Panc1 (cell line): ENCODE measurements around the gene DMBT1. TPM values are rescaled to one million over a fixed set of nuclear protein-coding genes. Genes with fewer than 3 reads are reported as not detected.
A peak's percentile ranks its signal among the peaks of the same experiment; 100 is the strongest.

ENCODE experiments used
- ATAC-seq: fragments of 200-7000 bp; cut with Tn5 transposase; 2 replicates; pipeline ENCODE4 v1.9.1; 2020; ENCODE audit warnings: mild to moderate bottlenecking, moderate library complexity
- Bru-seq: library from RNA; stranded (reverse); fragments of 400-500 nt; gene quantifications from one replicate; lab custom pipeline; 2021; lab: Mats Ljungman, UMichigan
- BruChase-seq, 2 experiments: library from RNA; stranded (reverse); fragments of 400-500 nt; gene quantifications; one replicate each; lab custom pipeline; 2021; lab: Mats Ljungman, UMichigan
- BruUV-seq: library from RNA; stranded (reverse); fragments of 400-500 nt; replicated peaks from 2 replicates; lab custom pipeline; 2021; lab: Mats Ljungman, UMichigan
- CTCF ChIA-PET: fragments of 300-600 bp; sonication (Branson Sonifier 250); formaldehyde crosslinking; loops from one replicate; lab custom pipeline; 2022; ENCODE audit warnings: antibody characterized with exemption; lab: Charles Lee
- POLR2A ChIA-PET: fragments of 300-600 bp; sonication (Branson Sonifier 250); formaldehyde crosslinking; loops from one replicate; lab custom pipeline; 2022; ENCODE audit warnings: antibody characterized with exemption; lab: Charles Lee
- DNase-seq: peaks from one replicate; pipeline ENCODE4 v3.0.0-alpha.2; 2010; ENCODE audit warnings: low read depth, low spot score
- H3K27ac ChIP-seq: 2 replicates; pipeline ENCODE4 v1.5.1; 2011; ENCODE audit warnings: mild to moderate bottlenecking, low read length, inconsistent platforms
- H3K27me3 ChIP-seq: fragments of 200-500 bp; sonication (Bioruptor generic); 2 replicates; pipeline ENCODE4 v1.6.0; 2014; ENCODE audit warnings: low read length, inconsistent platforms; ENCODE audit not compliant: control insufficient read depth, insufficient read depth
- H3K36me3 ChIP-seq: fragments of 200-500 bp; sonication (Bioruptor generic); 2 replicates; pipeline ENCODE4 v1.5.1; 2014; ENCODE audit warnings: inconsistent platforms, mild to moderate bottlenecking, low read length, moderate library complexity; ENCODE audit not compliant: control insufficient read depth, insufficient read depth
- H3K4me1 ChIP-seq: 2 replicates; pipeline ENCODE4 v1.5.1; 2011; ENCODE audit warnings: inconsistent platforms, mild to moderate bottlenecking, low read length, moderate library complexity; ENCODE audit not compliant: control insufficient read depth, insufficient read depth
- H3K4me3 ChIP-seq, 2 experiments: 2 replicates each; pipeline ENCODE4 v1.5.1; 2011 to 2012; ENCODE audit warnings: low read depth in 2 of 2, low read length in 2 of 2, mild to moderate bottlenecking in 2 of 2, inconsistent platforms in 1 of 2, moderate library complexity in 1 of 2
- H3K9me3 ChIP-seq: fragments of 200-500 bp; sonication (Bioruptor generic); 2 replicates; pipeline ENCODE4 v1.5.1; 2014; ENCODE audit warnings: low read depth, mild to moderate bottlenecking, inconsistent platforms, low read length, moderate library complexity; ENCODE audit not compliant: control insufficient read depth, insufficient read depth
- CTCF ChIP-seq: fragments of 450-650 bp; IDR thresholded peaks from 2 replicates; pipeline ENCODE4 v1.5.1; 2017; ENCODE audit warnings: mild to moderate bottlenecking
- POLR2AphosphoS5 ChIP-seq: IDR thresholded peaks from 2 replicates; pipeline ENCODE4 v1.6.1; 2012; ENCODE audit warnings: mild to moderate bottlenecking, low read depth, low read length, moderate library complexity
- SIN3A ChIP-seq: IDR thresholded peaks from 2 replicates; pipeline ENCODE4 v1.6.1; 2012; ENCODE audit warnings: low read depth, mild to moderate bottlenecking, low read length, moderate library complexity, borderline replicate concordance; ENCODE audit not compliant: insufficient read depth
- TCF7L2 ChIP-seq: IDR thresholded peaks from 2 replicates; pipeline ENCODE4 v1.6.1; 2011; ENCODE audit warnings: mild to moderate bottlenecking, low read depth, low read length, inconsistent platforms
- in situ Hi-C: cut with HindIII; loops from 2 replicates; pipeline ENCODE4 v1.10.0; 2016; ENCODE audit warnings: low sequenced_read_pairs, low pct_unique_long_range_greater_than_20kb
- intact Hi-C: fragments of 100-400 bp; cut with micrococcal nuclease; formaldehyde crosslinking; loops from one replicate; pipeline ENCODE4 v1.10.0; 2022; ENCODE audit not compliant: unreplicated experiment
- long read RNA-seq: library from polyadenylated mRNA; unstranded; transcript quantifications from one replicate; pipeline ENCODE4 v2.0.0, GENCODE V29; 2021; ENCODE audit not compliant: unreplicated experiment
- polyA plus RNA-seq: library from polyadenylated mRNA; unstranded; fragments of >200 nt; gene quantifications from one replicate; pipeline ENCODE4 v1.2.1, GENCODE V29; 2012; ENCODE audit warnings: missing spikeins; ENCODE audit not compliant: insufficient read length
- total RNA-seq: library from RNA; stranded (reverse); gene quantifications from one replicate; pipeline ENCODE4 v1.2.1, GENCODE V29; 2021; ENCODE audit not compliant: unreplicated experiment
- TF ChIP-seq, protein P1 (sequence below), 2 experiments: IDR thresholded peaks; 2 replicates each; pipeline ENCODE4 v1.6.1; 2011 to 2012; ENCODE audit warnings: low read depth in 2 of 2, control low read depth in 1 of 2, low read length in 1 of 2, mild to moderate bottlenecking in 1 of 2, moderate library complexity in 1 of 2; ENCODE audit not compliant: insufficient read depth in 1 of 2

DMBT1 gene
- 0.05 TPM for total RNA-seq
- 0.08 TPM for polyA plus RNA-seq
- percentile 8 among the genes with signal in this experiment for Bru-seq, nascent RNA
- BruChase-seq, experiment 1, labeled RNA remaining after a 2-hour chase, result not detected
- BruChase-seq, experiment 2, labeled RNA remaining after a 6-hour chase, result percentile 3 among the genes with signal in this experiment
- long read RNA-seq, result 0 reads

- intact Hi-C loops, result loop anchor here (10.0 kb wide), 1 partner anchor 106 kb away; the partner anchor contains the start of gene ARMS2
- no TSS peak for BruUV-seq
- POLR2A ChIA-PET, result no interaction called here
These were observed at the start of gene DMBT1 for GRCh38 chr10:122560279-122560804. Gene DMBT1, plus strand, starts transcription at chr10:122560754. Its CDS starts 17 bp downstream, at chr10:122560771.

DNA sequence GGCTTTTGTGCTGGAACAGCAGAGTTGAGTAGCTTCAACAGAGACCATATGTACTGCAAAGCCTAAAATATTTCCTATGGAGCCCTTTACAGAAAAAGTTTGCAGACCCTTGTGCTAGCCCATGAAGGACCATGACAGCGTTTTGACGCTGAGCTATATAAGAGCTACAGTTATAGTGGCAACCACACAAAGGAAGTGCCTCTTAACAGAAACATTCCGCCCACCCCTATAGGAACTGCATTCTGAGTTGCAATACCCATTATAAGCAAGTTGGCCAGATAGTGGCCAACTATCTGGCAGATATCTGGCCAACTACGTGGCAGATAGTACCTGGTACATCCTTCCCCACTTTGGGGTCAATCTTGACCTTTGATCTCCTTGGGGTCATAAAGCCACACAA, 47.5 kb upstream of the DMBT1 start:
- Histone ChIP-seq H3K9me3 (no peaks in the 10 kb centered on the region), H3K27me3 (no peaks in the 10 kb centered on the region), H3K4me1 (no peaks in the 10 kb centered on the region), H3K27ac (no peak overlapping the region), H3K4me3 (no peak overlapping the region), H3K36me3 (no peaks in the 10 kb centered on the region)
- intact Hi-C loops, result no loop called here
- ChIA-PET CTCF (interaction anchor here (0.6 to 1.1 kb wide), 2 partner anchors 13 to 193 kb away, joined by 3 read pairs; no protein-coding TSS in a partner anchor), POLR2A (no interaction called here)
- ATAC-seq (no peak), DNase-seq (no peak)
- in situ Hi-C loops, result no loop called here
- TF ChIP-seq POLR2AphosphoS5, result no peak
- no peak for TF ChIP-seq TCF7L2
- no peak for TF ChIP-seq SIN3A
- TF ChIP-seq, protein P1, sequence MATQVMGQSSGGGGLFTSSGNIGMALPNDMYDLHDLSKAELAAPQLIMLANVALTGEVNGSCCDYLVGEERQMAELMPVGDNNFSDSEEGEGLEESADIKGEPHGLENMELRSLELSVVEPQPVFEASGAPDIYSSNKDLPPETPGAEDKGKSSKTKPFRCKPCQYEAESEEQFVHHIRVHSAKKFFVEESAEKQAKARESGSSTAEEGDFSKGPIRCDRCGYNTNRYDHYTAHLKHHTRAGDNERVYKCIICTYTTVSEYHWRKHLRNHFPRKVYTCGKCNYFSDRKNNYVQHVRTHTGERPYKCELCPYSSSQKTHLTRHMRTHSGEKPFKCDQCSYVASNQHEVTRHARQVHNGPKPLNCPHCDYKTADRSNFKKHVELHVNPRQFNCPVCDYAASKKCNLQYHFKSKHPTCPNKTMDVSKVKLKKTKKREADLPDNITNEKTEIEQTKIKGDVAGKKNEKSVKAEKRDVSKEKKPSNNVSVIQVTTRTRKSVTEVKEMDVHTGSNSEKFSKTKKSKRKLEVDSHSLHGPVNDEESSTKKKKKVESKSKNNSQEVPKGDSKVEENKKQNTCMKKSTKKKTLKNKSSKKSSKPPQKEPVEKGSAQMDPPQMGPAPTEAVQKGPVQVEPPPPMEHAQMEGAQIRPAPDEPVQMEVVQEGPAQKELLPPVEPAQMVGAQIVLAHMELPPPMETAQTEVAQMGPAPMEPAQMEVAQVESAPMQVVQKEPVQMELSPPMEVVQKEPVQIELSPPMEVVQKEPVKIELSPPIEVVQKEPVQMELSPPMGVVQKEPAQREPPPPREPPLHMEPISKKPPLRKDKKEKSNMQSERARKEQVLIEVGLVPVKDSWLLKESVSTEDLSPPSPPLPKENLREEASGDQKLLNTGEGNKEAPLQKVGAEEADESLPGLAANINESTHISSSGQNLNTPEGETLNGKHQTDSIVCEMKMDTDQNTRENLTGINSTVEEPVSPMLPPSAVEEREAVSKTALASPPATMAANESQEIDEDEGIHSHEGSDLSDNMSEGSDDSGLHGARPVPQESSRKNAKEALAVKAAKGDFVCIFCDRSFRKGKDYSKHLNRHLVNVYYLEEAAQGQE (IDR thresholded peaks at IDR 0.05; ENCODE audit: insufficient read depth in 1 of 2, low read depth in 2 of 2, low read length in 1 of 2), result no peak
- TF ChIP-seq CTCF, result no peak
- no TSS peak for BruUV-seq

More at GRCh38 chr10:122560279-122560804, at the start of gene DMBT1:
- TF ChIP-seq CTCF, result no peak
- no peak for TF ChIP-seq SIN3A
- TF ChIP-seq TCF7L2, result no peak
- TF ChIP-seq, protein P1 (IDR thresholded peaks at IDR 0.05; ENCODE audit: insufficient read depth in 1 of 2, low read depth in 2 of 2, low read length in 1 of 2), result no peak
- no peak for TF ChIP-seq POLR2AphosphoS5
- CTCF ChIA-PET, result no interaction called here
- DNase-seq, result no peak
- in situ Hi-C loops, result no loop called here
- ATAC-seq, result no peak
- Histone ChIP-seq H3K27me3 (peaks cover 6% of the 10 kb centered on the region; the same call in 1 of the 2 replicates), H3K36me3 (no peaks in the 10 kb centered on the region), H3K27ac (no peak within 1 kb of the TSS), H3K4me3 (no peak within 1 kb of the TSS), H3K4me1 (no peaks in the 10 kb centered on the region), H3K9me3 (no peaks in the 10 kb centered on the region)
